ENCODE results near the gene CYGB.

The CYGB gene

GRCh38 chr17:76497979-76498875, 39.3 kb downstream of the CYGB start:
- FAIRE-seq: no peak

GRCh38 chr17:76497699-76497978, 39.9 kb downstream of the CYGB start:
- no peak for FAIRE-seq

GRCh38 chr17:76496464-76496863, 41.0 kb downstream of the CYGB start:
- no peak for FAIRE-seq

- FAIRE-seq: no peak
These were observed 41.7 kb downstream of the CYGB start for GRCh38 chr17:76495663-76496400.

GRCh38 chr17:76493505-76494167, 43.9 kb downstream of the CYGB start:
- FAIRE-seq: no peak

GRCh38 chr17:76492989-76493501, 44.5 kb downstream of the CYGB start:
- no peak for FAIRE-seq

GRCh38 chr17:76492123-76492988, 45.2 kb downstream of the CYGB start:
- FAIRE-seq: no peak

GRCh38 chr17:76491271-76492122, 46.0 kb downstream of the CYGB start:
- no peak for FAIRE-seq

- FAIRE-seq: no peak
These were observed 47.3 kb downstream of the CYGB start for GRCh38 chr17:76490112-76490710.

GRCh38 chr17:76487451-76488192, 49.9 kb downstream of the CYGB start:
- FAIRE-seq: no peak

GRCh38 chr17:76485569-76485968, 51.9 kb downstream of the CYGB start:
- FAIRE-seq: no peak

- no peak for FAIRE-seq
These were observed 53.2 kb downstream of the CYGB start for GRCh38 chr17:76484228-76484725.

- FAIRE-seq: no peak
These were observed 56.3 kb downstream of the CYGB start for GRCh38 chr17:76481071-76481655.

GRCh38 chr17:76480632-76481031, 56.9 kb downstream of the CYGB start:
- no peak for FAIRE-seq

- no peak for FAIRE-seq
These were observed 57.9 kb downstream of the CYGB start for GRCh38 chr17:76479515-76480060.

- no peak for FAIRE-seq
These were observed 58.6 kb downstream of the CYGB start for GRCh38 chr17:76478730-76479514.

- FAIRE-seq: no peak
These were observed 59.4 kb downstream of the CYGB start for GRCh38 chr17:76478097-76478496.

- no peak for FAIRE-seq
These were observed 59.9 kb downstream of the CYGB start for GRCh38 chr17:76477576-76477975.
